Omental fat pad (tissue), 4 donors: Measurements from ENCODE around the gene ADGRA3. TPM values are rescaled to one million over a fixed set of nuclear protein-coding genes. Genes with fewer than 3 reads are reported as not detected.
"Not testable (repeated sequence)": the region's sequence is repeated elsewhere in the genome, so short reads cannot be mapped to it uniquely, and the experiment has no call there.

ENCODE experiments used
- ATAC-seq: fragments of 150-250 bp; one replicate; pipeline ENCODE4 v1.9.1; 2016; ENCODE audit warnings: mild to moderate bottlenecking, moderate library complexity; ENCODE audit not compliant: low FRiP score
- DNase-seq: peaks from one replicate; pipeline ENCODE4 v3.0.0-alpha.2; 2019; ENCODE audit warnings: low spot score
- total RNA-seq, 4 donors: library from RNA; depleted of rRNA; stranded (reverse); fragments of >200 nt; gene quantifications; one replicate each; pipeline ENCODE4 v1.1.0, GENCODE V29; 2016
- TF ChIP-seq, protein P1 (sequence below), 3 donors: fragments of 450-650 bp; IDR thresholded peaks; one replicate each; pipeline ENCODE4 v1.5.1; 2016 to 2017; ENCODE audit warnings: antibody characterized with exemption in 3 of 3, mild to moderate bottlenecking in 3 of 3, moderate library complexity in 2 of 3

ADGRA3 gene
- total RNA-seq, 4 donors from 2014 or later: 13.7 to 48.3 (median 28.9) TPM

DNA sequence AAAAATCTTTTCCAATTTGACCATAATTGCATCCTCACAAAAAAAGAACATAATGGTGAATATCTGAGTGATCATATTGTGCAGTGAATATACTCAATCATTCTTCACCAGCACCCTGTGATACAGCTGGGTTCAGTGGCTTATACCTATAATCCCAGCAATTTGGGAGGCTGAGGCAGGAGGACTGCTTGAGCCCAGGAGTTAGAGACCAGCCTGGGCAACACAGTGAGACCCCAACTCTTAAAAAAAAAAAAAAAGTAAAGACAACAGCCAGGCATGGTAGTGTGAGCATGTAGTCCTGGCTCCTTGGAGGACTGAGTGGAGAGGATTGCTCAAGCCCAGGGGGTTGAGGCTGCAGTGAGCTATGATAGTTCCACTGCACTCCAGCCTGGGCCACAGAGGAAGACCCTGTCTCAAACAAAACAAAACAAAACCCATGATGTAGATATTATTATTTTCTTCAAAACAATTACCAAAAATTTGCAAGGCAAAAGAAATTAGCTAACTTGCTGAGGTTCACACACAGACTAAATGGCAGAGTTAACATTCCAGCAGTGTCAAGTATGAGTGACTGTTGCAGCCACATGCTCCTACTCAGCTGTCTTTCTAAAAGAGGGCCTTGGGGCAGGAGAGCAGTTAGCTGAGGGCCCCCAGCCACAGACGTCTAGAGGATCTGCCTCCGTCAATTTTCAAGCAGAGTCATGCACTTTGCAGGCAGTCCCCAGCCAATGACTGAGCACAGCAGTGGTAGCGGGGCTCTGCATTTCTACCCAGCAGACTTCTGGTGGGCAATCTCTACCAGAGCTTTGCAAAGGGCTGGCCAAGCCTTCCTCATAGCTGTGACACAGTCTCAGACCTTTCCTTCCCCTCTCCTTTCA, 33.4 kb downstream of the ADGRA3 start:
- no peak for DNase-seq
- no peak for ATAC-seq
- TF ChIP-seq, protein P1, sequence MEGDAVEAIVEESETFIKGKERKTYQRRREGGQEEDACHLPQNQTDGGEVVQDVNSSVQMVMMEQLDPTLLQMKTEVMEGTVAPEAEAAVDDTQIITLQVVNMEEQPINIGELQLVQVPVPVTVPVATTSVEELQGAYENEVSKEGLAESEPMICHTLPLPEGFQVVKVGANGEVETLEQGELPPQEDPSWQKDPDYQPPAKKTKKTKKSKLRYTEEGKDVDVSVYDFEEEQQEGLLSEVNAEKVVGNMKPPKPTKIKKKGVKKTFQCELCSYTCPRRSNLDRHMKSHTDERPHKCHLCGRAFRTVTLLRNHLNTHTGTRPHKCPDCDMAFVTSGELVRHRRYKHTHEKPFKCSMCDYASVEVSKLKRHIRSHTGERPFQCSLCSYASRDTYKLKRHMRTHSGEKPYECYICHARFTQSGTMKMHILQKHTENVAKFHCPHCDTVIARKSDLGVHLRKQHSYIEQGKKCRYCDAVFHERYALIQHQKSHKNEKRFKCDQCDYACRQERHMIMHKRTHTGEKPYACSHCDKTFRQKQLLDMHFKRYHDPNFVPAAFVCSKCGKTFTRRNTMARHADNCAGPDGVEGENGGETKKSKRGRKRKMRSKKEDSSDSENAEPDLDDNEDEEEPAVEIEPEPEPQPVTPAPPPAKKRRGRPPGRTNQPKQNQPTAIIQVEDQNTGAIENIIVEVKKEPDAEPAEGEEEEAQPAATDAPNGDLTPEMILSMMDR (IDR thresholded peaks at IDR 0.05): no peak

DNA sequence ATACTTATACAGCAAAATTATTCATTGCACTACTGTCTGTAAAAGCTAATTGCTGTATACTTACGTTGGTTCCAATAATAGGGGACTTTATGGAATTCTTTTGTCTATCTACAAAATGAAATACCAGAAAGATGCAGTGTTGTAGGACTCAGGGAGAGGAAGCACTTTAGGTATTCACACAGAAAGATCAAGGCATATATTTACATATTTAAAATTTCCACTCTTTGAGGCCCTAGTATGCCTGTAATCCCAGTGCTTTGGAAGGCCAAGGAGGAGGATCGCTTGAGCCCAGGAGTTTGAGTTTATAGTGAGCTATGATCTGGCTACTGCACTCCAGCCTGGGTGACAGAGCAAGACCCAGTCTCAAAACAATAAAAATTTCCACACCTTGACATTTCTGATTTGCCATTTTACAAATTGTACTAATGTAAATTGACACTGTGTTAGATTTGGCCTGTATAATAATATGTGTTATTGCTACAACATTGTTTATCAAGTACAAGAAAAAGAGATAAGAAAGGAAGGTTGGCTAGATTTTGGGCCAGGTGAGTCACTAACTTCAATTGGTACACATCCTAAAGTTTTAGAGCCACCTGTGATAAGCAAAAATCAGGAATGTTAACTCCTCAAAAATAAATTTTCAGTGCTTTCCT, 35.1 kb downstream of the ADGRA3 start:
- ATAC-seq: peak; percentile 35
- TF ChIP-seq, protein P1 (IDR thresholded peaks at IDR 0.05): no peak

DNA sequence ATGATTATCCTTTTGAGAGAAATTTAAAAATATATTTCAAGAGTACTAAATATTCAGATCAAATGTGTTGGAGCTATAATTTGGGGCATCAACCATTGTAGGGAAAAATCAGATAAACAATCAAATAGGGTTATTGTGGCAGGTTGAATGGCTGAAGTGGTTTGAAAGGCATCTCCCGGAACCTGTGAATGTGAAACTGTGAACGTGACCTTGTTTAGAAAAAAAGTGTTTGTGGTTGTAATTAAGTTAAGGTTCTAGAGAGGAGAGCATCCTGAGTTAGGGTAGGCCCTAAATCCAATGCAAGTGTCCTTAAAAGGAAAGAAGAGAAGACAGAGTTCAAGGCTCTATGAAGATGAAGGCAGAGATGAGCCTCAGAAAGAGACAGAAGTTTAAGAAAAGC, 37.4 kb downstream of the ADGRA3 start:
- no peak for ATAC-seq
- no peak for DNase-seq
- TF ChIP-seq, protein P1 (IDR thresholded peaks at IDR 0.05): no peak

More for the DNA sequence above, 35.1 kb downstream of the ADGRA3 start:
- DNase-seq: no peak

DNA sequence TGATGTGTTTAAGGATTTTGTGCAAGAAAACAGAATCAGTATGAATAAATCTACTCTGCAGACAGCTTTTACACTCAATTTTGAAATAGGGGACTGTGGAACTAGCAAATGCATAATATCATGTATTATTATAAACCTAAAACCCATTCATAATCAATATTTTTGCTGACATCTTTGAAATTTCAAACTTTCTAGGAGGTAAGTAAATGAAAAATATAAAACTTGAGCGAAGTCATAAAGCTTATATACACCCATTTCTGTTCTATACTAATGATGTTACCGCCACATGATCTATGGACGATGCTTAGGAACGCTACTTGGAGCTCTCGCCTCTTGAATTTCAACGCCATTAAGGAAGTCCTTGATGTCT, 38.1 kb downstream of the ADGRA3 start:
- TF ChIP-seq, protein P1 (IDR thresholded peaks at IDR 0.05): no peak
- ATAC-seq (no peak), DNase-seq (no peak)

DNA sequence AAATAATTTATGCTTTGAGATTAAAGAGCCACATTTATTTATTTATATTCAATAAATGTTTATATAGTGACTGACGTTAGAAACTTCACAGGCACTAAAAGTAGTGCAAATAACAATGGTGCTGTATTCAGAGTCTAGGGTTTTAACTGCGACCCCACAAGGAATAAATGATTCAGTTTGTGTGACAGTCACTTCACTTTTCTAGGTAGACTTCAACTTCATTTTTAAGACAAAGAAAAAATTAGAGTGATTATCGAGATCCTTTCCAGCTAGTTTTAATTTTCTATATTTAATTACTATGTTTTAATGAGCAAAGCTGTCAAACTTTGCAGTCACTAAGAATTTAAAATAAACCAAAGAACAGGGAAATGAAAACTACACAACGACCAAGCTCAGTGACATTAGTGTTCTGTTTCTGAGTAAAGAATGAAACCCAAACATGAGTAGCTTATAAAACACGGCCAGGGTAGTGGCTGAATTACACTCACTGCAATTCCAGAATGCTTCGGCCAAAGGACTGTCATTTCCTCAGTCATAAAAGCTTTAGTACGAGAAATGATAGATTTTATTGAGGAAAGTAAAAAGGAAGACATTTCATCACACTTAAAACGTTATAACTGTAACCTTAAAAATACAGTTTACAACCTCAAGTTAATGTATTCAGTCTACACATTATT, 38.6 kb downstream of the ADGRA3 start:
- ATAC-seq (no peak), DNase-seq (no peak)
- TF ChIP-seq, protein P1 (IDR thresholded peaks at IDR 0.05): no peak

DNA sequence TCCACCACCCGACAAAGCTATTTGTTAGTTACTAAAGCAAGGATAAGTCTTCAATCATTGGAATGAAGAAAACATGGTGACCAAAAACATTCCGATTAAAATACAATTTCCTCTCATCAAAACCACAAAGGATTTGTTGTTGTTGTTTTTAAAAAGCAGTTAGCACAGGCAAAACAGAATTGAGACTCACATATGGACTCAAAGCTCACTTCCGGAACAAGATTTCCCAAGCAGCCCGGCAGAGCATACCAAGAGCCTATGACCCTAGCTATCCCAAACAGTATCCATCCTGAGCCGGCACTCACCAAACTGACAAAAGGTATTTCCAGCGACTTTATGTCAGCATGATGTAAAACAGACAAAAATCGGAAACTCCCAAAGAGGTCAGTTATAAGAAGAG, 39.9 kb downstream of the ADGRA3 start:
- DNase-seq (no peak), ATAC-seq (no peak)
- TF ChIP-seq, protein P1 (IDR thresholded peaks at IDR 0.05): no peak

DNA sequence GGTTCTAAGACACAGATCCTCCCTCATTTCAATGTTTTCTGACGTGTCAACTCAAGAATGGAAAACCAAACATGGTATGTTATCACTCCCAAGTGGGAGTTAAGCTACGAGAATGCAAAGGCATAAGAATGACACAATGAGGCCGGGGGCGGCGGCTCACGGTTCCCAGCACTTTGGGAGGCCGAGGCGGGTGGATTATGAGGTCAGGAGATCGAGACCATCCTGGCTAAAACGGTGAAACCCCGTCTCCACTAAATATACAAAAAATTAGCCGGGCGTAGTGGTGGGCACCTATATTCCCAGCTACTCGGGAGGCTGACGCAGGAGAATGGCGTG, 40.6 kb downstream of the ADGRA3 start:
- DNase-seq, ATAC-seq: not testable (repeated sequence)
